ENCODE data around the gene PTCH2.
A peak's percentile ranks its signal among the peaks of the same experiment; 100 is the strongest.

Gene PTCH2

GRCh38 chr1:44808063-44808937 is 34.8 kb downstream of the PTCH2 start, which contains the start of gene BTBD19:
BTBD19 (plus strand) TSS chr1:44808523; CDS start chr1:44808821, 298 bp downstream.
- Mint-ChIP-seq H3K36me3 (ENCODE audit: low read depth) (peaks cover 63% of the 10 kb centered on the region), H3K4me3 (peak within 1 kb of the TSS; percentile 71), H3K4me1 (ENCODE audit: low read depth) (peaks cover 93% of the 10 kb centered on the region), H3K9me3 (no peaks in the 10 kb centered on the region), H3K27ac (peak within 1 kb of the TSS; percentile 100), H3K27me3 (no peaks in the 10 kb centered on the region)
- intact Hi-C loops (cut with micrococcal nuclease), result no loop called here

GRCh38 chr1:44807364-44808062 is 35.5 kb downstream of the PTCH2 start:
- peaks cover 93% of the 10 kb centered on the region for H3K4me1 Mint-ChIP-seq (ENCODE audit: low read depth)
- H3K4me3 Mint-ChIP-seq, result peak overlapping the region; percentile 71
- no peaks in the 10 kb centered on the region for H3K27me3 Mint-ChIP-seq
- peaks cover 63% of the 10 kb centered on the region for H3K36me3 Mint-ChIP-seq (ENCODE audit: low read depth)
- no peaks in the 10 kb centered on the region for H3K9me3 Mint-ChIP-seq
- intact Hi-C loops (cut with micrococcal nuclease), result no loop called here
- peak overlapping the region; percentile 100 for H3K27ac Mint-ChIP-seq

- intact Hi-C loops (cut with micrococcal nuclease), result no loop called here
- H3K27ac Mint-ChIP-seq, result peak within 1 kb of the TSS; percentile 100
- peaks cover 93% of the 10 kb centered on the region for H3K4me1 Mint-ChIP-seq (ENCODE audit: low read depth)
- peaks cover 63% of the 10 kb centered on the region for H3K36me3 Mint-ChIP-seq (ENCODE audit: low read depth)
- H3K4me3 Mint-ChIP-seq, result peak within 1 kb of the TSS; percentile 71
- no peaks in the 10 kb centered on the region for H3K9me3 Mint-ChIP-seq
- no peaks in the 10 kb centered on the region for H3K27me3 Mint-ChIP-seq
These were observed 36.2 kb downstream of the PTCH2 start, which contains the start of gene DYNLT4 for GRCh38 chr1:44806704-44807363. DYNLT4 (minus strand) TSS chr1:44807351; CDS start chr1:44806668, 683 bp downstream.

- intact Hi-C loops (cut with micrococcal nuclease), result no loop called here
These were observed 36.9 kb downstream of the PTCH2 start for GRCh38 chr1:44806025-44806703.

GRCh38 chr1:44805311-44806024 is 37.6 kb downstream of the PTCH2 start:
- H3K36me3 Mint-ChIP-seq (ENCODE audit: low read depth), result peaks cover 65% of the 10 kb centered on the region
- no peaks in the 10 kb centered on the region for H3K9me3 Mint-ChIP-seq
- H3K27ac Mint-ChIP-seq, result peak overlapping the region; percentile 100
- no peaks in the 10 kb centered on the region for H3K27me3 Mint-ChIP-seq
- intact Hi-C loops (cut with micrococcal nuclease), result no loop called here
- peaks cover 88% of the 10 kb centered on the region for H3K4me1 Mint-ChIP-seq (ENCODE audit: low read depth)
- no peak overlapping the region for H3K4me3 Mint-ChIP-seq

More at GRCh38 chr1:44806025-44806703, 36.9 kb downstream of the PTCH2 start:
- Mint-ChIP-seq H3K27ac (peak overlapping the region; percentile 100), H3K4me3 (no peak overlapping the region), H3K36me3 (ENCODE audit: low read depth) (peaks cover 65% of the 10 kb centered on the region), H3K9me3 (no peaks in the 10 kb centered on the region), H3K27me3 (no peaks in the 10 kb centered on the region), H3K4me1 (ENCODE audit: low read depth) (peaks cover 90% of the 10 kb centered on the region)

GRCh38 chr1:44803312-44804095 is 39.5 kb downstream of the PTCH2 start:
- Mint-ChIP-seq H3K27ac (peak overlapping the region; percentile 47), H3K27me3 (no peaks in the 10 kb centered on the region), H3K9me3 (no peaks in the 10 kb centered on the region), H3K4me1 (ENCODE audit: low read depth) (peaks cover 80% of the 10 kb centered on the region), H3K36me3 (ENCODE audit: low read depth) (peaks cover 68% of the 10 kb centered on the region), H3K4me3 (peak overlapping the region; percentile 32)
- intact Hi-C loops (cut with micrococcal nuclease), result no loop called here

GRCh38 chr1:44803062-44803311 is 40.1 kb downstream of the PTCH2 start:
- peaks cover 75% of the 10 kb centered on the region for H3K4me1 Mint-ChIP-seq (ENCODE audit: low read depth)
- H3K27ac Mint-ChIP-seq, result peak overlapping the region; percentile 47
- peaks cover 65% of the 10 kb centered on the region for H3K36me3 Mint-ChIP-seq (ENCODE audit: low read depth)
- H3K27me3 Mint-ChIP-seq, result no peaks in the 10 kb centered on the region
- H3K4me3 Mint-ChIP-seq, result peak overlapping the region; percentile 32
- H3K9me3 Mint-ChIP-seq, result no peaks in the 10 kb centered on the region
- intact Hi-C loops (cut with micrococcal nuclease), result no loop called here

GRCh38 chr1:44802306-44803061 is 40.6 kb downstream of the PTCH2 start:
- H3K4me1 Mint-ChIP-seq (ENCODE audit: low read depth), result peaks cover 70% of the 10 kb centered on the region
- intact Hi-C loops (cut with micrococcal nuclease), result no loop called here
- no peaks in the 10 kb centered on the region for H3K27me3 Mint-ChIP-seq
- H3K4me3 Mint-ChIP-seq, result peak overlapping the region; percentile 96
- peak overlapping the region; percentile 47 for H3K27ac Mint-ChIP-seq
- no peaks in the 10 kb centered on the region for H3K9me3 Mint-ChIP-seq
- H3K36me3 Mint-ChIP-seq (ENCODE audit: low read depth), result peaks cover 64% of the 10 kb centered on the region

GRCh38 chr1:44801491-44802305 is 41.4 kb downstream of the PTCH2 start:
- H3K9me3 Mint-ChIP-seq, result no peaks in the 10 kb centered on the region

GRCh38 chr1:44799770-44800584 is 43.1 kb downstream of the PTCH2 start, which contains the start of gene PLK3:
PLK3 (plus strand) TSS chr1:44800377; CDS start chr1:44800464, 87 bp downstream.
- Mint-ChIP-seq H3K27me3 (no peaks in the 10 kb centered on the region), H3K4me3 (peak within 1 kb of the TSS; percentile 96), H3K27ac (peak within 1 kb of the TSS; percentile 99), H3K9me3 (no peaks in the 10 kb centered on the region), H3K36me3 (ENCODE audit: low read depth) (peaks cover 41% of the 10 kb centered on the region), H3K4me1 (ENCODE audit: low read depth) (peaks cover 52% of the 10 kb centered on the region)
- intact Hi-C loops (cut with micrococcal nuclease), result loop anchor here (1.0 to 5.0 kb wide), 3 partner anchors 9 to 32 kb away; no protein-coding TSS in a partner anchor

More at GRCh38 chr1:44801491-44802305, 41.4 kb downstream of the PTCH2 start:
- Mint-ChIP-seq H3K4me1 (ENCODE audit: low read depth) (peaks cover 62% of the 10 kb centered on the region), H3K27me3 (no peaks in the 10 kb centered on the region), H3K27ac (peak overlapping the region; percentile 3), H3K4me3 (peak overlapping the region; percentile 96), H3K36me3 (ENCODE audit: low read depth) (peaks cover 56% of the 10 kb centered on the region)
- intact Hi-C loops (cut with micrococcal nuclease), result no loop called here
